Activated CD4-positive, alpha-beta T cell treated with anti-CD3 and anti-CD28 coated beads for 4 hours (primary cell): Measurements from ENCODE around the gene ZCWPW2.

Experiments
- DNase-seq, 2 donors: peaks; one replicate each; pipeline ENCODE4 v3.0.0-alpha.2; 2020

The ZCWPW2 gene

GRCh38 chr3:28386049-28386448, 37.5 kb downstream of the ZCWPW2 start:
- DNase-seq: no peak

GRCh38 chr3:28388978-28389377, 40.5 kb downstream of the ZCWPW2 start:
- DNase-seq: no peak

- no peak for DNase-seq
These were observed 50.7 kb downstream of the ZCWPW2 start for GRCh38 chr3:28399206-28399605.

- DNase-seq: no peak
These were observed 57.7 kb downstream of the ZCWPW2 start for GRCh38 chr3:28406241-28406640.

GRCh38 chr3:28449398-28449797, 100.9 kb downstream of the ZCWPW2 start:
- no peak for DNase-seq

- DNase-seq: no peak
These were observed 114.3 kb downstream of the ZCWPW2 start for GRCh38 chr3:28462866-28463265.

GRCh38 chr3:28467414-28467813, 118.9 kb downstream of the ZCWPW2 start:
- no peak for DNase-seq

GRCh38 chr3:28476194-28476593, 127.7 kb downstream of the ZCWPW2 start:
- no peak for DNase-seq

- no peak for DNase-seq
These were observed 128.2 kb downstream of the ZCWPW2 start for GRCh38 chr3:28476764-28477163.

- no peak for DNase-seq
These were observed 136.6 kb downstream of the ZCWPW2 start for GRCh38 chr3:28485164-28485563.

GRCh38 chr3:28495301-28495700, 146.8 kb downstream of the ZCWPW2 start:
- DNase-seq: no peak

GRCh38 chr3:28502397-28502937, 153.9 kb downstream of the ZCWPW2 start:
- no peak for DNase-seq

- DNase-seq: no peak
These were observed 156.5 kb downstream of the ZCWPW2 start for GRCh38 chr3:28504976-28505375.

- no peak for DNase-seq
These were observed 173.1 kb downstream of the ZCWPW2 start for GRCh38 chr3:28521663-28522062.

- DNase-seq: no peak
These were observed 193.8 kb downstream of the ZCWPW2 start for GRCh38 chr3:28542351-28542750.

- DNase-seq: no peak
These were observed 195.7 kb downstream of the ZCWPW2 start for GRCh38 chr3:28544236-28544635.

- DNase-seq: no peak
These were observed 196.3 kb downstream of the ZCWPW2 start for GRCh38 chr3:28544831-28545230.

GRCh38 chr3:28547677-28548076, 199.2 kb downstream of the ZCWPW2 start:
- DNase-seq: no peak

GRCh38 chr3:28553175-28553574, 204.7 kb downstream of the ZCWPW2 start:
- no peak for DNase-seq

GRCh38 chr3:28556195-28556594, 207.7 kb downstream of the ZCWPW2 start:
- no peak for DNase-seq

- DNase-seq: no peak
These were observed 215.7 kb downstream of the ZCWPW2 start for GRCh38 chr3:28564211-28564610.

- DNase-seq: no peak
These were observed 220.8 kb downstream of the ZCWPW2 start for GRCh38 chr3:28569357-28569756.

GRCh38 chr3:28574036-28574435, 225.5 kb downstream of the ZCWPW2 start:
- no peak for DNase-seq

- DNase-seq: no peak
These were observed 226.7 kb downstream of the ZCWPW2 start for GRCh38 chr3:28575100-28575745.
